Left ventricle myocardium superior (tissue), 1 donor: Measurements from ENCODE around the gene AOX1. TPM values are rescaled to one million over a fixed set of nuclear protein-coding genes. Genes with fewer than 3 reads are reported as not detected.
A peak's percentile ranks its signal among the peaks of the same experiment; 100 is the strongest.
"Not testable (repeated sequence)": the region's sequence is repeated elsewhere in the genome, so short reads cannot be mapped to it uniquely, and the experiment has no call there.

Source experiments
- ATAC-seq: fragments of 200-7000 bp; cut with Tn5 transposase; one replicate; pipeline ENCODE4 v1.9.1; 2020; ENCODE audit warnings: mild to moderate bottlenecking, moderate library complexity
- DNase-seq: peaks from one replicate; pipeline ENCODE4 v3.0.0-alpha.2; 2020
- intact Hi-C: fragments of 100-400 bp; cut with micrococcal nuclease; formaldehyde crosslinking; loops from one replicate; pipeline ENCODE4 v1.11.0; 2022
- total RNA-seq: library from RNA; stranded (reverse); fragmentation: NEBNext Ultra II Directional; extraction: Animal tissue kit (Norgen Biotek cat#: 25700); gene quantifications from one replicate; pipeline ENCODE4 v1.2.1, GENCODE V29; 2021
- donor health status: DM: no; HTN: yes; CAD: no; lungs with severe emphysema.

Gene AOX1
- total RNA-seq, 1 donor from 2014 or later, result 8.7 TPM

GRCh38 chr2:200622106-200622505 lies 36.3 kb downstream of the AOX1 start:
- DNase-seq (no peak), ATAC-seq (no peak)
- intact Hi-C loops, result no loop called here

GRCh38 chr2:200624026-200624425 lies 38.2 kb downstream of the AOX1 start:
- DNase-seq, result no peak
- intact Hi-C loops, result no loop called here
- no peak for ATAC-seq

- DNase-seq, result no peak
- ATAC-seq, result no peak
- intact Hi-C loops, result no loop called here
Observed at GRCh38 chr2:200624658-200625057, 38.8 kb downstream of the AOX1 start.

GRCh38 chr2:200625282-200625681 lies 39.5 kb downstream of the AOX1 start:
- intact Hi-C loops, result no loop called here
- DNase-seq, result no peak
- no peak for ATAC-seq

- no peak for ATAC-seq
Observed at GRCh38 chr2:200625958-200626363, 40.1 kb downstream of the AOX1 start.

GRCh38 chr2:200627110-200627770 lies 41.4 kb downstream of the AOX1 start:
- ATAC-seq (no peak), DNase-seq (no peak)
- intact Hi-C loops, result no loop called here

More at GRCh38 chr2:200625958-200626363, 40.1 kb downstream of the AOX1 start:
- intact Hi-C loops, result no loop called here
- no peak for DNase-seq

GRCh38 chr2:200628461-200628860 lies 42.6 kb downstream of the AOX1 start:
- ATAC-seq, DNase-seq, intact Hi-C loops: not testable (repeated sequence)

- intact Hi-C loops, result no loop called here
- no peak for ATAC-seq
- DNase-seq, result no peak
Observed at GRCh38 chr2:200631287-200631686, 45.5 kb downstream of the AOX1 start.

GRCh38 chr2:200634231-200634964 lies 48.6 kb downstream of the AOX1 start:
- DNase-seq, result no peak
- ATAC-seq, result no peak
- intact Hi-C loops, result no loop called here

- ATAC-seq (peak; percentile 40), DNase-seq (no peak)
- intact Hi-C loops, result no loop called here
Observed at GRCh38 chr2:200635251-200635650, 49.4 kb downstream of the AOX1 start.

GRCh38 chr2:200637901-200638300 lies 52.1 kb downstream of the AOX1 start:
- DNase-seq (no peak), ATAC-seq (no peak)
- intact Hi-C loops, result no loop called here

- intact Hi-C loops, result no loop called here
- ATAC-seq (no peak), DNase-seq (no peak)
Observed at GRCh38 chr2:200640176-200640575, 54.4 kb downstream of the AOX1 start.

GRCh38 chr2:200640901-200641300 lies 55.1 kb downstream of the AOX1 start:
- ATAC-seq (no peak), DNase-seq (no peak)
- intact Hi-C loops, result no loop called here

GRCh38 chr2:200648518-200649281 lies 62.9 kb downstream of the AOX1 start:
- intact Hi-C loops, ATAC-seq, DNase-seq: not testable (repeated sequence)

GRCh38 chr2:200649724-200650123 lies 63.9 kb downstream of the AOX1 start:
- ATAC-seq (no peak), DNase-seq (no peak)
- intact Hi-C loops, result no loop called here

- ATAC-seq, result no peak
- no peak for DNase-seq
- intact Hi-C loops, result no loop called here
Observed at GRCh38 chr2:200650195-200650594, 64.4 kb downstream of the AOX1 start.

- intact Hi-C loops, result no loop called here
- ATAC-seq (no peak), DNase-seq (no peak)
Observed at GRCh38 chr2:200652158-200652557, 66.3 kb downstream of the AOX1 start.

GRCh38 chr2:200653021-200653420 lies 67.2 kb downstream of the AOX1 start:
- DNase-seq (no peak), ATAC-seq (no peak)
- intact Hi-C loops, result no loop called here

GRCh38 chr2:200654823-200655222 lies 69.0 kb downstream of the AOX1 start:
- intact Hi-C loops, result no loop called here
- ATAC-seq (no peak), DNase-seq (no peak)

GRCh38 chr2:200655918-200656580 lies 70.2 kb downstream of the AOX1 start:
- DNase-seq (no peak), ATAC-seq (no peak)
- intact Hi-C loops, result no loop called here
